GM19099 (cell line): ENCODE data around the gene MAPK11.

Experiments
- POLR2A ChIP-seq: IDR thresholded peaks from 3 replicates; pipeline ENCODE4 v1.6.1; 2011; ENCODE audit warnings: low read depth; ENCODE audit not compliant: insufficient read length; ENCODE audit errors: extremely low read depth

MAPK11 gene

GRCh38 chr22:50280022-50280707, 10.0 kb upstream of the MAPK11 start:
- no peak for TF ChIP-seq POLR2A

- TF ChIP-seq POLR2A: no peak
Measured at GRCh38 chr22:50278956-50279619, 8.9 kb upstream of the MAPK11 start.

- TF ChIP-seq POLR2A: no peak
Measured at GRCh38 chr22:50278461-50278860, 8.3 kb upstream of the MAPK11 start.

GRCh38 chr22:50277761-50278160, 7.6 kb upstream of the MAPK11 start:
- TF ChIP-seq POLR2A: no peak

- TF ChIP-seq POLR2A: no peak
Measured at GRCh38 chr22:50276143-50276542, 6.0 kb upstream of the MAPK11 start.

- TF ChIP-seq POLR2A: no peak
Measured at GRCh38 chr22:50275181-50276055, 5.2 kb upstream of the MAPK11 start.

GRCh38 chr22:50274771-50275170, 4.6 kb upstream of the MAPK11 start:
- TF ChIP-seq POLR2A: no peak

GRCh38 chr22:50274311-50274710, 4.1 kb upstream of the MAPK11 start:
- TF ChIP-seq POLR2A: no peak

- no peak for TF ChIP-seq POLR2A
Measured at GRCh38 chr22:50272044-50272802, 2.0 kb upstream of the MAPK11 start.

- no peak for TF ChIP-seq POLR2A
Measured at GRCh38 chr22:50271519-50271970, 1.4 kb upstream of the MAPK11 start.

- no peak for TF ChIP-seq POLR2A
Measured at GRCh38 chr22:50270666-50271394, 650 bp upstream of the MAPK11 start.

GRCh38 chr22:50269573-50269969, 609 bp downstream of the MAPK11 start:
- no peak for TF ChIP-seq POLR2A

GRCh38 chr22:50268655-50269113, 1.5 kb downstream of the MAPK11 start:
- no peak for TF ChIP-seq POLR2A
